H1 (cell line): ENCODE results near the gene DUSP11. TPM values are rescaled to one million over a fixed set of nuclear protein-coding genes. Genes with fewer than 3 reads are reported as not detected.
"Not testable (repeated sequence)": the region's sequence is repeated elsewhere in the genome, so short reads cannot be mapped to it uniquely, and the experiment has no call there.

ENCODE experiments used
- CTCF ChIA-PET: fragments of 300-600 bp; sonication (Branson Sonifier 250); formaldehyde crosslinking; loops from one replicate; lab custom pipeline; 2021; ENCODE audit not compliant: partially characterized antibody; lab: Charles Lee
- POLR2A ChIA-PET: fragments of 300-600 bp; sonication (Branson Sonifier 250); formaldehyde crosslinking; loops from one replicate; lab custom pipeline; 2021; ENCODE audit warnings: inconsistent platforms; ENCODE audit not compliant: partially characterized antibody; lab: Charles Lee
- DNase-seq, 2 experiments: peaks; one replicate each; pipeline versions ENCODE4 v3.0.0 to v3.0.0-alpha.2; 2010 to 2022; ENCODE audit warnings: low spot score in 2 of 2, low read depth in 1 of 2, mixed read lengths in 1 of 2
- FAIRE-seq: peaks from 2 replicates; lab custom pipeline; 2011; peaks lifted over from hg19 to GRCh38; lab: Jason Lieb, UNC
- H2AFZ ChIP-seq: 2 replicates; pipeline ENCODE4 v1.8.1; 2012; ENCODE audit warnings: low read length, inconsistent platforms
- H2AK5ac ChIP-seq: 2 replicates; pipeline ENCODE4 v1.6.1; 2013; ENCODE audit warnings: low read depth, low read length
- H2BK120ac ChIP-seq: replicated peaks from 2 replicates; pipeline ENCODE3; 2013; ENCODE audit warnings: low read depth, low read length, inconsistent platforms
- H2BK12ac ChIP-seq: 2 replicates; pipeline ENCODE4 v1.6.1; 2013; ENCODE audit warnings: low read depth, low read length
- H2BK15ac ChIP-seq: 2 replicates; pipeline ENCODE4 v1.6.1; 2013; ENCODE audit warnings: low read length
- H2BK20ac ChIP-seq: 2 replicates; pipeline ENCODE4 v1.6.1; 2013; ENCODE audit warnings: low read length
- H2BK5ac ChIP-seq: 2 replicates; pipeline ENCODE4 v1.6.1; 2013; ENCODE audit warnings: low read depth, low read length
- H3K14ac ChIP-seq: 2 replicates; pipeline ENCODE4 v1.6.1; 2013; ENCODE audit warnings: inconsistent platforms; ENCODE audit not compliant: insufficient read length
- H3K18ac ChIP-seq: 2 replicates; pipeline ENCODE4 v1.6.1; 2013; ENCODE audit warnings: low read length; ENCODE audit errors: extremely low read depth
- H3K23ac ChIP-seq: 2 replicates; pipeline ENCODE4 v1.6.1; 2013; ENCODE audit warnings: inconsistent platforms; ENCODE audit not compliant: insufficient read length
- H3K23me2 ChIP-seq: 2 replicates; pipeline ENCODE4 v1.6.1; 2013; ENCODE audit warnings: low read depth, low read length
- H3K27ac ChIP-seq: 2 replicates; pipeline ENCODE4 v1.6.1; 2011; ENCODE audit warnings: low read depth, low read length, inconsistent platforms
- H3K27me3 ChIP-seq, 4 experiments: replicated peaks in 1 of 4; 1 replicate in 1 of 4; 2 replicates in 3 of 4; pipeline versions ENCODE4 v1.6.1 to v1.8.1; 2011 to 2013; ENCODE audit warnings: low read length in 3 of 4, mild to moderate bottlenecking in 3 of 4, inconsistent platforms in 2 of 4, mixed read lengths in 2 of 4, moderate library complexity in 1 of 4; ENCODE audit not compliant: control insufficient read depth in 3 of 4, insufficient read depth in 3 of 4; ENCODE audit errors: extremely low read depth in 1 of 4
- H3K36me3 ChIP-seq, 4 experiments: 2 replicates each; pipeline versions ENCODE4 v1.6.1 to v1.8.1; 2011 to 2013; ENCODE audit warnings: mild to moderate bottlenecking in 4 of 4, low read length in 3 of 4, moderate library complexity in 2 of 4, control low read depth in 1 of 4, inconsistent platforms in 1 of 4; ENCODE audit not compliant: insufficient read depth in 4 of 4, control insufficient read depth in 2 of 4
- H3K4ac ChIP-seq: replicated peaks from 2 replicates; pipeline ENCODE3; 2013; ENCODE audit warnings: low read length, low read depth, mixed read lengths, inconsistent platforms; ENCODE audit not compliant: insufficient read length
- H3K4me1 ChIP-seq, 4 experiments: replicated peaks in 1 of 4; 1 replicate in 1 of 4; 2 replicates in 3 of 4; pipeline versions ENCODE4 v1.6.1 to v1.8.1; 2011 to 2013; ENCODE audit warnings: low read length in 3 of 4, inconsistent platforms in 2 of 4, mixed read lengths in 1 of 4; ENCODE audit not compliant: insufficient read depth in 4 of 4, control insufficient read depth in 3 of 4
- H3K4me2 ChIP-seq, 2 experiments: 2 replicates each; pipeline versions ENCODE4 v1.6.1 to v1.8.1; 2011 to 2013; ENCODE audit warnings: low read depth in 2 of 2, low read length in 2 of 2, control low read depth in 1 of 2, inconsistent platforms in 1 of 2, mild to moderate bottlenecking in 1 of 2; ENCODE audit not compliant: insufficient read depth in 1 of 2
- H3K4me3 ChIP-seq, 4 experiments: fragments of 200-600, 300-600 bp in 1 of 4; sonication (generic), shearing (Covaris generic), sonication (Bioruptor Twin) in 1 of 4; 2 replicates each; pipeline versions ENCODE4 v1.5.1 to v1.8.1; 2011 to 2016; ENCODE audit warnings: low read length in 4 of 4, low read depth in 3 of 4, control low read depth in 2 of 4, inconsistent platforms in 2 of 4, mild to moderate bottlenecking in 2 of 4, mixed read lengths in 1 of 4, moderate library complexity in 1 of 4; ENCODE audit not compliant: insufficient read depth in 2 of 4; ENCODE audit errors: extremely low read depth in 1 of 4
- H3K56ac ChIP-seq: replicated peaks from 2 replicates; pipeline ENCODE3; 2013; ENCODE audit warnings: low read depth, mild to moderate bottlenecking, mixed read lengths, low read length, inconsistent platforms; ENCODE audit not compliant: insufficient read length
- H3K79me1 ChIP-seq: 2 replicates; pipeline ENCODE4 v1.6.1; 2013; ENCODE audit warnings: low read depth, low read length, control low read depth
- H3K79me2 ChIP-seq, 2 experiments: 2 replicates each; pipeline versions ENCODE4 v1.6.1 to v1.8.1; 2012 to 2013; ENCODE audit warnings: low read length in 2 of 2, mild to moderate bottlenecking in 2 of 2, inconsistent platforms in 1 of 2; ENCODE audit not compliant: insufficient read depth in 2 of 2, control insufficient read depth in 1 of 2
- H3K9ac ChIP-seq, 4 experiments: replicated peaks in 1 of 4; 1 replicate in 1 of 4; 2 replicates in 3 of 4; pipeline versions ENCODE4 v1.6.1 to v1.8.1; 2011 to 2013; ENCODE audit warnings: low read depth in 3 of 4, low read length in 3 of 4, control low read depth in 2 of 4, mild to moderate bottlenecking in 2 of 4, moderate library complexity in 2 of 4, inconsistent platforms in 1 of 4; ENCODE audit errors: extremely low read depth in 1 of 4
- H3K9me3 ChIP-seq, 2 experiments: 2 replicates each; pipeline versions ENCODE4 v1.6.1 to v1.8.1; 2012 to 2013; ENCODE audit warnings: mild to moderate bottlenecking in 2 of 2, moderate library complexity in 2 of 2, control low read depth in 1 of 2, inconsistent platforms in 1 of 2, low read depth in 1 of 2, low read length in 1 of 2, mixed read lengths in 1 of 2; ENCODE audit not compliant: insufficient read depth in 2 of 2
- H4K20me1 ChIP-seq, 2 experiments: replicated peaks in 1 of 2; 2 replicates each; pipeline versions ENCODE3 to v1.8.1; 2011 to 2013; ENCODE audit warnings: inconsistent platforms in 2 of 2, low read length in 2 of 2, mild to moderate bottlenecking in 1 of 2; ENCODE audit not compliant: insufficient read depth in 2 of 2, control insufficient read depth in 1 of 2
- H4K5ac ChIP-seq: 2 replicates; pipeline ENCODE4 v1.6.1; 2013; ENCODE audit warnings: low read length, low read depth, mixed read lengths, inconsistent platforms; ENCODE audit not compliant: insufficient read length
- H4K8ac ChIP-seq: 2 replicates; pipeline ENCODE4 v1.8.0; 2013; ENCODE audit warnings: mild to moderate bottlenecking, moderate library complexity, low read length, inconsistent platforms; ENCODE audit not compliant: insufficient read depth; ENCODE audit errors: extremely low read depth
- H4K91ac ChIP-seq: replicated peaks from 2 replicates; pipeline ENCODE3; 2013; ENCODE audit warnings: low read length, mixed read lengths, inconsistent platforms; ENCODE audit not compliant: insufficient read length
- EZH2 ChIP-seq: fragments of 200-600 bp; sonication (generic); IDR thresholded peaks from 2 replicates; pipeline ENCODE4 v1.7.1; 2012; ENCODE audit warnings: low read depth, mild to moderate bottlenecking, moderate library complexity, low read length, inconsistent platforms; ENCODE audit not compliant: severe bottlenecking
- WGBS, 2 experiments: shearing (Covaris generic) in 1 of 2; methylation state at CpG; one replicate each; pipeline versions ENCODE4 v1.1.6 to v1.1.7; 2013 to 2015; ENCODE audit warnings: low lambda C conversion rate in 2 of 2, mixed read lengths in 2 of 2, inconsistent platforms in 1 of 2, low coverage in 1 of 2, missing lambda C conversion rate in 1 of 2; ENCODE audit not compliant: insufficient replicate concordance in 2 of 2, insufficient coverage in 1 of 2, insufficient read length in 1 of 2; ENCODE audit errors: extremely low coverage in 1 of 2, missing lambda C conversion rate in 1 of 2; 5-methylcytosine and 5-hydroxymethylcytosine counted together
- polyA plus RNA-seq, 7 experiments: library from polyadenylated mRNA; depleted of rRNA in 3 of 7; stranded (reverse) in 5 of 7; unstranded in 2 of 7; fragments of >200 nt in 5 of 7; fragments of 200-250 nt in 2 of 7; gene quantifications; 1 replicate in 5 of 7; 2 replicates in 1 of 7; 4 replicates in 1 of 7; pipeline versions ENCODE4 v1.2.1 to v1.2.3, GENCODE V29; 2011 to 2013; ENCODE audit warnings: missing spikeins in 2 of 7, mixed read lengths in 2 of 7
- total RNA-seq: library from RNA; stranded (reverse); fragmentation: NEBNext Ultra II Directional; extraction: Animal tissue kit (Norgen Biotek cat#: 25700); gene quantifications from 2 replicates; pipeline ENCODE4 v1.2.1, GENCODE V29; 2021

DUSP11 gene
- total and polyA plus RNA-seq, 2 of the 8 experiments (the other 6 are each of a cell fraction or from before 2014, with no cell fraction given), result 12.2 to 19.1 TPM

DNA sequence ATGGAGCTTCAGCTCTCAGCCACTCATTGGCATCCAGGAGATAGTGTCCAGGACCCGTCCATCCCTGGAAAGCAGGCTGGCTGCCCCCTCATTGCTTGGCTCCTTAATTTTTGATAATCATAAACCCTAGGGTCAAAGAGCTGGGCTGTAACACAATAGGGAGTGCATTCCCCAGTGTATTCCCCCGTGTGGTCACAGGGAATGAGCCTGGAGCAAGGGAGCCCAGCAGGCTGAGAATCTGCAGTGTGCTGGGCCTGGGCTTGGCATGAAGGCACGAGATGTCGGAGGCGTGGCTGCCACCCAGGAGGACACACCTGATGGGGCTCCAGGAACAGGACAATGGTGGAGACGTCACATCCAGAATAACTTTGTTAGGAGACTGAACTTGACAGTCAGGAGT lies 61.5 kb downstream of the DUSP11 start:
- FAIRE-seq, result no peak
- no peak for TF ChIP-seq EZH2
- no peak overlapping the region for H3K14ac ChIP-seq
- no peak overlapping the region for H3K4me2 ChIP-seq
- 65% methylated on average over 6 of the region's 6 CpGs; no CpG with 5 or more reads in 1 of the 2 experiments for WGBS, 2 experiments
- no peak overlapping the region for H3K4me3 ChIP-seq
- no peak overlapping the region for H4K91ac ChIP-seq
- H3K36me3 ChIP-seq, result no peaks in the 10 kb centered on the region
- no peaks in the 10 kb centered on the region for H3K4me1 ChIP-seq
- no peak for DNase-seq
- no peak overlapping the region for H2BK120ac ChIP-seq
- no peaks in the 10 kb centered on the region; a peak in 1 of 7 replicates for H3K27me3 ChIP-seq
- H4K8ac ChIP-seq, result no peak overlapping the region
- no peak overlapping the region for H3K56ac ChIP-seq
- no peak overlapping the region for H3K23ac ChIP-seq
- H3K9me3 ChIP-seq, result peaks cover 11 to 28% of the 10 kb centered on the region in 2 experiments; a peak in 3 of 4 replicates
- no peak overlapping the region for H2BK15ac ChIP-seq
- no peak overlapping the region for H2AK5ac ChIP-seq
- H2BK20ac ChIP-seq, result no peak overlapping the region
- ChIA-PET POLR2A (no interaction called here), CTCF (interaction anchor here (0.8 to 1.3 kb wide), 2 partner anchors 8 to 28 kb away, joined by 3 to 6 read pairs; no protein-coding TSS in a partner anchor)
- no peak overlapping the region for H2AFZ ChIP-seq
- no peak overlapping the region for H4K5ac ChIP-seq
- H3K27ac ChIP-seq, result no peak overlapping the region
- no peak overlapping the region for H3K4ac ChIP-seq
- no peaks in the 10 kb centered on the region for H4K20me1 ChIP-seq
- H3K9ac ChIP-seq, result no peak overlapping the region
- no peaks in the 10 kb centered on the region for H3K23me2 ChIP-seq
- no peak overlapping the region for H3K18ac ChIP-seq
- no peaks in the 10 kb centered on the region for H3K79me1 ChIP-seq
- no peak overlapping the region for H2BK12ac ChIP-seq
- no peaks in the 10 kb centered on the region for H3K79me2 ChIP-seq
- no peak overlapping the region for H2BK5ac ChIP-seq

GRCh38 chr2:73717695-73718094 lies 62.2 kb downstream of the DUSP11 start:
- CTCF ChIA-PET, H2BK120ac ChIP-seq, H4K8ac ChIP-seq, POLR2A ChIA-PET, H3K4ac ChIP-seq, H2BK15ac ChIP-seq, H4K91ac ChIP-seq, H3K23ac ChIP-seq, H2BK5ac ChIP-seq, H3K79me2 ChIP-seq, H2AK5ac ChIP-seq, H4K5ac ChIP-seq, H2BK20ac ChIP-seq, DNase-seq, H3K4me2 ChIP-seq, H3K27ac ChIP-seq, H3K36me3 ChIP-seq, H3K23me2 ChIP-seq, H3K79me1 ChIP-seq, FAIRE-seq, H3K4me1 ChIP-seq, H3K56ac ChIP-seq, H2BK12ac ChIP-seq, H4K20me1 ChIP-seq, H3K27me3 ChIP-seq, H3K9ac ChIP-seq, H3K4me3 ChIP-seq, H2AFZ ChIP-seq, H3K18ac ChIP-seq, H3K14ac ChIP-seq: not testable (repeated sequence)
- WGBS, 2 experiments, result 84% methylated on average over 4 of the region's 4 CpGs; no CpG with 5 or more reads in 1 of the 2 experiments
- H3K9me3 ChIP-seq, result peaks cover 12 to 28% of the 10 kb centered on the region in 2 experiments; a peak in 3 of 4 replicates
